ENCODE data around the gene KCNJ18.
"Not testable (repeated sequence)": the region's sequence is repeated elsewhere in the genome, so short reads cannot be mapped to it uniquely, and the experiment has no call there.

DNA sequence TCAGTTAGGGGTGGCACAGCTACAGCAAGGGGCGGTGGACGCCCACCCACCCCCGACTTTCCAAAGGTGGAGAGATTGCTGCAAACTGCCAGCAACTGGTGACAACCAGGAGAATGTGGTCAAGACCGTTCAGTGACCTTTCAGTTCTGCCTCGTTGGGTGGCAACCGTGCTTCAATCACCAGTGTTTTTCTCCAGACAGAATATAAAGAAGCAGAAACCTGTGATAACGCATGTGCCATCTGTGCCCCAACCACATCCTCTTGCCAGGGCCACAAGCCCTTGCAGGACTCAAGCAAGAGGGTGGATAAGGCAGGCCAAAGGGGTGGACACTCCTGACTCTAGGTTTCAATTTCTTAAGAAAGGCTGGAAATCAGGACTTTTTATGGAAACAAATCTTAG, 47.2 kb downstream of the KCNJ18 start:
- not testable (repeated sequence) for TF ChIP-seq SUZ12 (IDR thresholded peaks at IDR 0.05; ENCODE audit: extremely low read depth, insufficient read depth, insufficient read length); ZNF274 (IDR thresholded peaks at IDR 0.05; ENCODE audit: low read depth, low read length); YY1 (IDR thresholded peaks at IDR 0.05; ENCODE audit: insufficient read depth, insufficient read length)

All from NT2/D1 (cell line).